Measurements from ENCODE around the gene CCDC38.

GRCh38 chr12:95966287-95966870, 24.0 kb upstream of the CCDC38 start:
- TF ChIP-seq, protein P1, sequence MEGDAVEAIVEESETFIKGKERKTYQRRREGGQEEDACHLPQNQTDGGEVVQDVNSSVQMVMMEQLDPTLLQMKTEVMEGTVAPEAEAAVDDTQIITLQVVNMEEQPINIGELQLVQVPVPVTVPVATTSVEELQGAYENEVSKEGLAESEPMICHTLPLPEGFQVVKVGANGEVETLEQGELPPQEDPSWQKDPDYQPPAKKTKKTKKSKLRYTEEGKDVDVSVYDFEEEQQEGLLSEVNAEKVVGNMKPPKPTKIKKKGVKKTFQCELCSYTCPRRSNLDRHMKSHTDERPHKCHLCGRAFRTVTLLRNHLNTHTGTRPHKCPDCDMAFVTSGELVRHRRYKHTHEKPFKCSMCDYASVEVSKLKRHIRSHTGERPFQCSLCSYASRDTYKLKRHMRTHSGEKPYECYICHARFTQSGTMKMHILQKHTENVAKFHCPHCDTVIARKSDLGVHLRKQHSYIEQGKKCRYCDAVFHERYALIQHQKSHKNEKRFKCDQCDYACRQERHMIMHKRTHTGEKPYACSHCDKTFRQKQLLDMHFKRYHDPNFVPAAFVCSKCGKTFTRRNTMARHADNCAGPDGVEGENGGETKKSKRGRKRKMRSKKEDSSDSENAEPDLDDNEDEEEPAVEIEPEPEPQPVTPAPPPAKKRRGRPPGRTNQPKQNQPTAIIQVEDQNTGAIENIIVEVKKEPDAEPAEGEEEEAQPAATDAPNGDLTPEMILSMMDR (IDR thresholded peaks at IDR 0.05; ENCODE audit: insufficient read depth, low read length, poor library complexity, severe bottlenecking): no peak
- no peak for TF ChIP-seq EZH2phosphoT487 (conservative IDR thresholded peaks at IDR 0.05; ENCODE audit: low read length)
